IMR-90 (cell line): Measurements from ENCODE around the gene ATP1A1. TPM values are rescaled to one million over a fixed set of nuclear protein-coding genes. Genes with fewer than 3 reads are reported as not detected.

Source experiments
- ATAC-seq: fragments of 200-7000 bp; cut with Tn5 transposase; 2 replicates; pipeline ENCODE4 v1.9.1; 2020; ENCODE audit warnings: low read depth, mild to moderate bottlenecking, moderate library complexity
- BruUV-seq: library from RNA; stranded (reverse); fragments of 400-500 nt; replicated peaks from 2 replicates; lab custom pipeline; 2021; lab: Mats Ljungman, UMichigan
- CTCF ChIA-PET: fragments of 300-600 bp; formaldehyde crosslinking; extraction: SDS; loops from one replicate; lab custom pipeline; 2021; ENCODE audit warnings: antibody characterized with exemption; lab: Yijun Ruan, JAX
- POLR2A ChIA-PET: fragments of 300-600 bp; sonication (Branson Sonifier 250); formaldehyde crosslinking; loops from one replicate; lab custom pipeline; 2022; ENCODE audit warnings: antibody characterized with exemption; ENCODE audit not compliant: unreplicated experiment; lab: Charles Lee
- DNase-seq: peaks from one replicate; pipeline ENCODE4 v3.0.0; 2013
- H2AFZ ChIP-seq: replicated peaks from 2 replicates; pipeline ENCODE3; 2013; ENCODE audit warnings: low read length, mild to moderate bottlenecking; ENCODE audit not compliant: poor library complexity
- H2AK5ac ChIP-seq: 2 replicates; pipeline ENCODE4 v1.6.1; 2013; ENCODE audit warnings: low read depth, low read length, inconsistent platforms
- H2AK9ac ChIP-seq: replicated peaks from 2 replicates; pipeline ENCODE3; 2013; ENCODE audit warnings: mild to moderate bottlenecking, low read depth, low read length, moderate library complexity; ENCODE audit not compliant: poor library complexity
- H2BK120ac ChIP-seq: 2 replicates; pipeline ENCODE4 v1.6.1; 2013; ENCODE audit warnings: low read depth, low read length, inconsistent platforms
- H2BK15ac ChIP-seq: 3 replicates; pipeline ENCODE4 v1.6.1; 2013; ENCODE audit warnings: low read depth, low read length, inconsistent platforms
- H2BK20ac ChIP-seq: 2 replicates; pipeline ENCODE4 v1.6.1; 2013; ENCODE audit warnings: low read depth, mild to moderate bottlenecking, inconsistent platforms, low read length, moderate library complexity
- H2BK5ac ChIP-seq: 2 replicates; pipeline ENCODE4 v1.6.1; 2013; ENCODE audit warnings: mild to moderate bottlenecking, low read depth, low read length, inconsistent platforms; ENCODE audit not compliant: poor library complexity, severe bottlenecking
- H3K14ac ChIP-seq: replicated peaks from 2 replicates; pipeline ENCODE4 v1.6.1; 2013; ENCODE audit warnings: low read depth, low read length, inconsistent platforms
- H3K18ac ChIP-seq: 2 replicates; pipeline ENCODE4 v1.6.1; 2013; ENCODE audit warnings: low read depth, low read length, control low read depth
- H3K23ac ChIP-seq: 2 replicates; pipeline ENCODE4 v1.6.1; 2013; ENCODE audit warnings: low read depth, low read length, inconsistent platforms
- H3K27ac ChIP-seq: 2 replicates; pipeline ENCODE4 v1.5.1; 2013; ENCODE audit warnings: mild to moderate bottlenecking, control low read depth, low read length; ENCODE audit not compliant: insufficient read depth
- H3K27me3 ChIP-seq: 2 replicates; pipeline ENCODE4 v1.6.1; 2013; ENCODE audit warnings: low read length; ENCODE audit not compliant: control insufficient read depth, insufficient read depth
- H3K36me3 ChIP-seq: 2 replicates; pipeline ENCODE4 v1.6.1; 2013; ENCODE audit warnings: low read length, mixed read lengths; ENCODE audit not compliant: control insufficient read depth, insufficient read depth
- H3K4ac ChIP-seq: 2 replicates; pipeline ENCODE4 v1.6.1; 2013; ENCODE audit warnings: low read depth, low read length, inconsistent platforms
- H3K4me1 ChIP-seq: 2 replicates; pipeline ENCODE4 v1.6.1; 2013; ENCODE audit warnings: low read length, mixed read lengths; ENCODE audit not compliant: control insufficient read depth, insufficient read depth
- H3K4me2 ChIP-seq: 2 replicates; pipeline ENCODE4 v1.6.1; 2013; ENCODE audit warnings: low read depth, mild to moderate bottlenecking, control low read depth, low read length, moderate library complexity
- H3K4me3 ChIP-seq: 2 replicates; pipeline ENCODE4 v1.5.1; 2013; ENCODE audit warnings: low read depth, mild to moderate bottlenecking, control low read depth, low read length, moderate library complexity; ENCODE audit not compliant: insufficient read depth
- H3K56ac ChIP-seq: 2 replicates; pipeline ENCODE4 v1.6.1; 2013; ENCODE audit warnings: low read length, inconsistent platforms; ENCODE audit not compliant: insufficient read depth; ENCODE audit errors: extremely low read depth
- H3K79me1 ChIP-seq, 2 experiments: 2 replicates each; pipeline ENCODE4 v1.6.1; 2013; ENCODE audit warnings: low read length in 2 of 2, inconsistent platforms in 1 of 2, low read depth in 1 of 2
- H3K9ac ChIP-seq: 2 replicates; pipeline ENCODE4 v1.6.1; 2013; ENCODE audit warnings: low read depth, low read length, control low read depth
- H3K9me1 ChIP-seq: 2 replicates; pipeline ENCODE4 v1.6.1; 2013; ENCODE audit warnings: low read length, inconsistent platforms; ENCODE audit not compliant: insufficient read depth
- H3K9me3 ChIP-seq: 2 replicates; pipeline ENCODE4 v1.6.1; 2013; ENCODE audit warnings: low read length; ENCODE audit not compliant: control insufficient read depth, insufficient read depth
- H4K20me1 ChIP-seq: 2 replicates; pipeline ENCODE4 v1.6.1; 2013; ENCODE audit warnings: low read length, inconsistent platforms; ENCODE audit not compliant: insufficient read depth
- H4K5ac ChIP-seq: 2 replicates; pipeline ENCODE4 v1.6.1; 2013; ENCODE audit warnings: mild to moderate bottlenecking, low read depth, low read length, control low read depth
- H4K8ac ChIP-seq, 2 experiments: 2 replicates each; pipeline ENCODE4 v1.6.1; 2013; ENCODE audit warnings: low read depth in 2 of 2, low read length in 2 of 2, control low read depth in 1 of 2, inconsistent platforms in 1 of 2
- H4K91ac ChIP-seq: 2 replicates; pipeline ENCODE4 v1.6.1; 2013; ENCODE audit warnings: low read depth, low read length, inconsistent platforms; ENCODE audit not compliant: insufficient read depth
- BHLHE40 ChIP-seq: fragments of 150-350 bp; IDR thresholded peaks from 2 replicates; pipeline ENCODE4 v1.6.1; 2016; ENCODE audit warnings: mild to moderate bottlenecking, low read depth, low read length
- CEBPB ChIP-seq: IDR thresholded peaks from 2 replicates; pipeline ENCODE4 v1.6.1; 2012; ENCODE audit warnings: low read depth, low read length, improper control_type of control experiment
- CHD1 ChIP-seq: IDR thresholded peaks from 2 replicates; pipeline ENCODE4 v1.6.1; 2012; ENCODE audit warnings: low read depth, low read length, improper control_type of control experiment
- FOS ChIP-seq: fragments of 150-350 bp; IDR thresholded peaks from 2 replicates; pipeline ENCODE4 v1.6.1; 2016; ENCODE audit warnings: low read depth, low read length
- MAFK ChIP-seq: IDR thresholded peaks from 2 replicates; pipeline ENCODE4 v1.6.1; 2012; ENCODE audit warnings: low read depth, low read length, improper control_type of control experiment
- MAZ ChIP-seq: IDR thresholded peaks from 2 replicates; pipeline ENCODE4 v1.6.1; 2012; ENCODE audit warnings: low read depth, mild to moderate bottlenecking, low read length, improper control_type of control experiment, moderate library complexity, borderline replicate concordance
- MXI1 ChIP-seq: IDR thresholded peaks from 2 replicates; pipeline ENCODE4 v1.6.1; 2012; ENCODE audit warnings: low read depth, mild to moderate bottlenecking, low read length, moderate library complexity, borderline replicate concordance
- NFE2L2 ChIP-seq: fragments of 150-350 bp; IDR thresholded peaks from 2 replicates; pipeline ENCODE4 v1.6.1; 2016; ENCODE audit warnings: low read depth, mild to moderate bottlenecking, low read length
- POLR2A ChIP-seq: IDR thresholded peaks from 2 replicates; pipeline ENCODE4 v1.6.1; 2012; ENCODE audit warnings: mild to moderate bottlenecking, low read depth, low read length
- RAD21 ChIP-seq: IDR thresholded peaks from 2 replicates; pipeline ENCODE4 v1.6.1; 2012; ENCODE audit warnings: low read length, improper control_type of control experiment
- RFX5 ChIP-seq: IDR thresholded peaks from 2 replicates; pipeline ENCODE4 v1.8.0; 2012; ENCODE audit warnings: low read depth, mild to moderate bottlenecking, low read length, moderate library complexity
- SMC3 ChIP-seq: fragments of 150-350 bp; IDR thresholded peaks from 2 replicates; pipeline ENCODE4 v1.6.1; 2016; ENCODE audit warnings: low read depth, mild to moderate bottlenecking, antibody characterized with exemption, low read length, moderate library complexity
- USF2 ChIP-seq: fragments of 150-350 bp; IDR thresholded peaks from 2 replicates; pipeline ENCODE4 v1.6.1; 2017; ENCODE audit warnings: mild to moderate bottlenecking, antibody characterized with exemption, low read length, low read depth
- WGBS, 2 experiments: methylation state at CpG; one replicate each; pipeline versions ENCODE4 v1.1.5 to v1.1.7; 2013; ENCODE audit warnings: missing lambda C conversion rate in 2 of 2; ENCODE audit not compliant: insufficient read length in 1 of 2; ENCODE audit errors: extremely low coverage in 2 of 2; 5-methylcytosine and 5-hydroxymethylcytosine counted together
- dilution Hi-C: fragments of 300-500 bp; cut with HindIII; formaldehyde crosslinking; loops from one replicate; pipeline ENCODE4 v1.14.3; 2018; ENCODE audit warnings: low sequenced_read_pairs; ENCODE audit not compliant: unreplicated experiment
- in situ Hi-C: fragments of 300-500 bp; cut with MboI; formaldehyde crosslinking; loops from 3 replicates; pipeline ENCODE4 v1.14.3; 2019; ENCODE audit warnings: low sequenced_read_pairs, inconsistent platforms, mixed read lengths
- intact Hi-C: fragments of 100-400 bp; cut with micrococcal nuclease; formaldehyde crosslinking; loops from 2 replicates; pipeline ENCODE4 v1.10.0; 2022
- polyA plus RNA-seq, 3 experiments: library from polyadenylated mRNA; depleted of rRNA; stranded (reverse); fragments of >200 nt; gene quantifications; 2 replicates each; pipeline ENCODE4 v1.2.3, GENCODE V29; 2012; ENCODE audit warnings: low replicate concordance in 1 of 3
- total RNA-seq: library from RNA; depleted of rRNA; stranded (reverse); fragments of >200 nt; gene quantifications from 2 replicates; pipeline ENCODE4 v1.2.3, GENCODE V29; 2012
- TF ChIP-seq, protein P1 (sequence below): fragments of 150-350 bp; IDR thresholded peaks from 2 replicates; pipeline ENCODE4 v1.6.1; 2016; ENCODE audit warnings: low read depth, mild to moderate bottlenecking, low read length, moderate library complexity, borderline replicate concordance
- TF ChIP-seq, protein P2 (sequence below): conservative IDR thresholded peaks from 2 replicates; pipeline ENCODE4 v1.5.1; 2012; ENCODE audit warnings: mild to moderate bottlenecking, low read depth, low read length, improper control_type of control experiment

The ATP1A1 gene
- total and polyA plus RNA-seq, 2 of the 4 experiments (the other 2 are of a cell fraction), result 116 to 125 TPM

DNA sequence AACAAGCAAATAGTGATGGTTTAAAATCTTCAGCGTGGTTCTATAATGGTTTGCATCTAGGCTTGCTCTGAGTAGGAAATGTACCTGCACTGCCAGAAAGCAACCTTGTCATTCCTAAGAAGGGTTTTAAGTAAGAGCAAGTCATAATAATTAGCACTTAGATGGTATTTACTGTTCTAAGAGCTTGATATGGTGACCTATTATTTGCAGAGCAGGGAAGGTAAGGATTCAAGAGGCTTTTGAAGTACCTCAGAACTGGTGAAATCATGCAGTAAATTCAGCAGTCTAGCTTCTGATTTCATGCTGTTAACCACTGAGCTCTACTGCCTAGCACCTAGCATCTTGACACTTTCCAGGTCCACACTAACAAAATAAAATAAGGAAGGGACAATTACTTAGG is 23.7 kb downstream of the ATP1A1 start:
- no peaks in the 10 kb centered on the region for H3K9me3 ChIP-seq
- H3K36me3 ChIP-seq, result peaks cover 62% of the 10 kb centered on the region
- H3K27me3 ChIP-seq, result no peaks in the 10 kb centered on the region
- H3K4ac ChIP-seq, result no peak overlapping the region
- ATAC-seq (no peak), DNase-seq (no peak)
- H3K56ac ChIP-seq, result no peak overlapping the region
- POLR2A ChIA-PET, result no interaction called here
- H2BK15ac ChIP-seq, result no peak overlapping the region
- H2BK120ac ChIP-seq, result no peak overlapping the region
- H2AK9ac ChIP-seq, result no peak overlapping the region
- H3K23ac ChIP-seq, result no peak overlapping the region
- no peak overlapping the region for H3K9ac ChIP-seq
- no CpG with 5 or more reads among the region's 1 CpG for WGBS, 2 experiments
- peaks cover 8% of the 10 kb centered on the region for H3K9me1 ChIP-seq
- no peak overlapping the region for H4K91ac ChIP-seq
- H2BK5ac ChIP-seq, result no peak overlapping the region
- H3K18ac ChIP-seq, result no peak overlapping the region
- no peak overlapping the region for H4K8ac ChIP-seq
- H4K20me1 ChIP-seq, result no peaks in the 10 kb centered on the region
- H3K4me1 ChIP-seq, result no peaks in the 10 kb centered on the region
- H3K79me1 ChIP-seq, result no peaks in the 10 kb centered on the region
- in situ Hi-C loops (no loop called here), intact Hi-C loops (no loop called here), dilution Hi-C loops (no loop called here)
- TF ChIP-seq RFX5, result no peak
- TF ChIP-seq, protein P1, sequence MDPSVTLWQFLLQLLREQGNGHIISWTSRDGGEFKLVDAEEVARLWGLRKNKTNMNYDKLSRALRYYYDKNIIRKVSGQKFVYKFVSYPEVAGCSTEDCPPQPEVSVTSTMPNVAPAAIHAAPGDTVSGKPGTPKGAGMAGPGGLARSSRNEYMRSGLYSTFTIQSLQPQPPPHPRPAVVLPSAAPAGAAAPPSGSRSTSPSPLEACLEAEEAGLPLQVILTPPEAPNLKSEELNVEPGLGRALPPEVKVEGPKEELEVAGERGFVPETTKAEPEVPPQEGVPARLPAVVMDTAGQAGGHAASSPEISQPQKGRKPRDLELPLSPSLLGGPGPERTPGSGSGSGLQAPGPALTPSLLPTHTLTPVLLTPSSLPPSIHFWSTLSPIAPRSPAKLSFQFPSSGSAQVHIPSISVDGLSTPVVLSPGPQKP, result no peak
- no peak for TF ChIP-seq USF2
- TF ChIP-seq SMC3, result no peak
- TF ChIP-seq CEBPB, result no peak
- no peak for TF ChIP-seq NFE2L2
- no peak for TF ChIP-seq MXI1
- no peak for TF ChIP-seq MAFK
- no peak for TF ChIP-seq POLR2A
- TF ChIP-seq, protein P2, sequence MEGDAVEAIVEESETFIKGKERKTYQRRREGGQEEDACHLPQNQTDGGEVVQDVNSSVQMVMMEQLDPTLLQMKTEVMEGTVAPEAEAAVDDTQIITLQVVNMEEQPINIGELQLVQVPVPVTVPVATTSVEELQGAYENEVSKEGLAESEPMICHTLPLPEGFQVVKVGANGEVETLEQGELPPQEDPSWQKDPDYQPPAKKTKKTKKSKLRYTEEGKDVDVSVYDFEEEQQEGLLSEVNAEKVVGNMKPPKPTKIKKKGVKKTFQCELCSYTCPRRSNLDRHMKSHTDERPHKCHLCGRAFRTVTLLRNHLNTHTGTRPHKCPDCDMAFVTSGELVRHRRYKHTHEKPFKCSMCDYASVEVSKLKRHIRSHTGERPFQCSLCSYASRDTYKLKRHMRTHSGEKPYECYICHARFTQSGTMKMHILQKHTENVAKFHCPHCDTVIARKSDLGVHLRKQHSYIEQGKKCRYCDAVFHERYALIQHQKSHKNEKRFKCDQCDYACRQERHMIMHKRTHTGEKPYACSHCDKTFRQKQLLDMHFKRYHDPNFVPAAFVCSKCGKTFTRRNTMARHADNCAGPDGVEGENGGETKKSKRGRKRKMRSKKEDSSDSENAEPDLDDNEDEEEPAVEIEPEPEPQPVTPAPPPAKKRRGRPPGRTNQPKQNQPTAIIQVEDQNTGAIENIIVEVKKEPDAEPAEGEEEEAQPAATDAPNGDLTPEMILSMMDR, result no peak
- no peak for TF ChIP-seq CHD1
- no peak for TF ChIP-seq BHLHE40
- no peak for TF ChIP-seq MAZ
- TF ChIP-seq RAD21, result no peak
- TF ChIP-seq FOS, result no peak
- no peak overlapping the region for H3K27ac ChIP-seq
- CTCF ChIA-PET, result no interaction called here
- H2AFZ ChIP-seq, result no peak overlapping the region
- no peak overlapping the region for H3K14ac ChIP-seq
- no peak overlapping the region for H2AK5ac ChIP-seq
- H4K5ac ChIP-seq, result no peak overlapping the region
- BruUV-seq, result no TSS peak
- no peak overlapping the region for H3K4me2 ChIP-seq
- H2BK20ac ChIP-seq, result no peak overlapping the region
- H3K4me3 ChIP-seq, result no peak overlapping the region
